GM21576 (cell line): ENCODE results near the gene PROS1.
"Not testable (repeated sequence)": the region's sequence is repeated elsewhere in the genome, so short reads cannot be mapped to it uniquely, and the experiment has no call there.

Source experiments
- ATAC-seq: cut with Tn5 transposase; IDR thresholded peaks from one replicate; pipeline ENCODE4 v1.9.1; 2021; ENCODE audit warnings: mild to moderate bottlenecking, moderate library complexity; ENCODE audit not compliant: unreplicated experiment

Gene PROS1

GRCh38 chr3:93969997-93970396 is 3.7 kb downstream of the PROS1 start:
- ATAC-seq = no peak

- ATAC-seq = no peak
These were observed 4.3 kb downstream of the PROS1 start for GRCh38 chr3:93969443-93969842.

- not testable (repeated sequence) for ATAC-seq
These were observed 8.6 kb downstream of the PROS1 start for GRCh38 chr3:93965106-93965505.

- ATAC-seq = no peak
These were observed 10.9 kb downstream of the PROS1 start for GRCh38 chr3:93962798-93963197.

GRCh38 chr3:93961489-93961888 is 12.2 kb downstream of the PROS1 start:
- ATAC-seq = no peak

GRCh38 chr3:93961026-93961425 is 12.7 kb downstream of the PROS1 start:
- no peak for ATAC-seq

- not testable (repeated sequence) for ATAC-seq
These were observed 23.7 kb downstream of the PROS1 start for GRCh38 chr3:93949958-93950357.

GRCh38 chr3:93937485-93937884 is 36.2 kb downstream of the PROS1 start:
- not testable (repeated sequence) for ATAC-seq

GRCh38 chr3:93936549-93936948 is 37.1 kb downstream of the PROS1 start:
- ATAC-seq = no peak

- no peak for ATAC-seq
These were observed 39.2 kb downstream of the PROS1 start for GRCh38 chr3:93934366-93935046.

GRCh38 chr3:93931597-93932229 is 42.0 kb downstream of the PROS1 start:
- no peak for ATAC-seq

- ATAC-seq = no peak
These were observed 43.7 kb downstream of the PROS1 start for GRCh38 chr3:93930041-93930440.

- no peak for ATAC-seq
These were observed 46.9 kb downstream of the PROS1 start for GRCh38 chr3:93926789-93927188.

GRCh38 chr3:93924491-93924890 is 49.2 kb downstream of the PROS1 start:
- ATAC-seq = no peak

- no peak for ATAC-seq
These were observed 50.7 kb downstream of the PROS1 start for GRCh38 chr3:93923006-93923405.

GRCh38 chr3:93917546-93918029 is 56.1 kb downstream of the PROS1 start:
- ATAC-seq = not testable (repeated sequence)

GRCh38 chr3:93913623-93914022 is 60.1 kb downstream of the PROS1 start:
- ATAC-seq = not testable (repeated sequence)

- ATAC-seq = no peak
These were observed 62.5 kb downstream of the PROS1 start for GRCh38 chr3:93911206-93911605.

- no peak for ATAC-seq
These were observed 63.6 kb downstream of the PROS1 start for GRCh38 chr3:93910097-93910496.

GRCh38 chr3:93907132-93907531 is 66.6 kb downstream of the PROS1 start:
- no peak for ATAC-seq

GRCh38 chr3:93906245-93906644 is 67.5 kb downstream of the PROS1 start:
- ATAC-seq = no peak

- ATAC-seq = no peak
These were observed 69.1 kb downstream of the PROS1 start for GRCh38 chr3:93904568-93904967.
